Measurements from ENCODE around the gene ZNF664. TPM values are rescaled to one million over a fixed set of nuclear protein-coding genes. Genes with fewer than 3 reads are reported as not detected.
A peak's percentile ranks its signal among the peaks of the same experiment; 100 is the strongest.

The ZNF664 gene
- total and polyA plus RNA-seq, 12 donors: 36.9 to 94.6 (median 76.9) TPM

GRCh38 chr12:123982269-123982668 lies 9.3 kb downstream of the ZNF664 start:
- 73 to 75% methylated on average over 7 of the region's 7 CpGs for WGBS, 2 donors

DNA sequence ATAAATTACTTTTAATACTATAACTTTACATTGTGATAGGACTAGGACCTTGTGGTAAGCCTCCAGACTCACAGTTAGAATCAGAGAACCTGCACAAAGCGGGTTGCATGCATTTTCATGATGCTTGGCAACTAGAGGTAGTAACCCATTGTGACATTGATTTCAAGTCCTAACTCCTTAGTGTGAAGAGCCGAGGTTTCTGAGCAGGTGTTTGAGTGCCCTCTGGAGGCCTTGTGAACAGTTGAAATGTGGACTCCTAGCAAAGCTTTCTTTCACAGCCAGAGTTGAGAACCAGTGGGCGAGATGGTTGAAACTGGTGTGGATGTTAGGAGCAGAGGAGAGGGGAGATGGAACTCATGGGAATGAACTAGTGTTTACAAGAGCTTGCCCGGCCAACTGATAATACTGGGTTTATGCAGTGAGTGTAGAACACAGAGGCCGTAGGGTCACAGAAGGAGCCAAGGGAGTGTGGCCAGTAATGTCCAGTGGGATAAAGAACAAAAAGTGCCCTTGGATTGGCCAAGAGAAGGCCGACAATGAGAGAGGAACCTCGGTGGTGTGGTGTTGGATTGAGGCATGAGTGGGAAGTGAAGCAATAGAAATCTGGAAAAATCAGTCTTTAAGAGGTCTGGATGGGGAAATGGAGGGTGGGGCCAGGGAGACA lies 10.9 kb downstream of the ZNF664 start:
- Histone ChIP-seq H3K27ac (peak overlapping the region in 1 of 10 donors; percentile 17), H3K4me1 (peaks cover 10 to 72% (median 32%) of the 10 kb centered on the region in 9 donors), H3K27me3 (no peaks in the 10 kb centered on the region), H3K9me3 (no peaks in the 10 kb centered on the region), H3K36me3 (peaks cover 0 to 50% (median 4%) of the 10 kb centered on the region in 9 donors), H3K4me3 (no peak overlapping the region)
- peak in 1 of 2 donors; percentile 47 for DNase-seq
- intact Hi-C loops (cut with DNase I): loop anchor here in 7 of 10 donors (1.0 to 10.0 kb wide), 5 partner anchors 77 to 269 kb away; partner anchors contain the start of gene ATP6V0A2 (in 1 of the 7)
- ATAC-seq: peak; percentile 38 to 89 (median 78)
- TF ChIP-seq, protein P1, sequence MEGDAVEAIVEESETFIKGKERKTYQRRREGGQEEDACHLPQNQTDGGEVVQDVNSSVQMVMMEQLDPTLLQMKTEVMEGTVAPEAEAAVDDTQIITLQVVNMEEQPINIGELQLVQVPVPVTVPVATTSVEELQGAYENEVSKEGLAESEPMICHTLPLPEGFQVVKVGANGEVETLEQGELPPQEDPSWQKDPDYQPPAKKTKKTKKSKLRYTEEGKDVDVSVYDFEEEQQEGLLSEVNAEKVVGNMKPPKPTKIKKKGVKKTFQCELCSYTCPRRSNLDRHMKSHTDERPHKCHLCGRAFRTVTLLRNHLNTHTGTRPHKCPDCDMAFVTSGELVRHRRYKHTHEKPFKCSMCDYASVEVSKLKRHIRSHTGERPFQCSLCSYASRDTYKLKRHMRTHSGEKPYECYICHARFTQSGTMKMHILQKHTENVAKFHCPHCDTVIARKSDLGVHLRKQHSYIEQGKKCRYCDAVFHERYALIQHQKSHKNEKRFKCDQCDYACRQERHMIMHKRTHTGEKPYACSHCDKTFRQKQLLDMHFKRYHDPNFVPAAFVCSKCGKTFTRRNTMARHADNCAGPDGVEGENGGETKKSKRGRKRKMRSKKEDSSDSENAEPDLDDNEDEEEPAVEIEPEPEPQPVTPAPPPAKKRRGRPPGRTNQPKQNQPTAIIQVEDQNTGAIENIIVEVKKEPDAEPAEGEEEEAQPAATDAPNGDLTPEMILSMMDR (IDR thresholded peaks at IDR 0.05): peak; percentile 34 to 79 (median 64)
- 47 to 56% methylated on average over 7 of the region's 7 CpGs for WGBS, 2 donors

More at GRCh38 chr12:123982269-123982668, 9.3 kb downstream of the ZNF664 start:
- DNase-seq (no peak), ATAC-seq (peak in 2 of 8 donors; percentile 16 to 20)
- intact Hi-C loops (cut with DNase I): loop anchor here in 7 of 10 donors (5.0 to 10.0 kb wide), 4 partner anchors 75 to 267 kb away; partner anchors contain the start of gene ATP6V0A2 (in 1 of the 7)
- Histone ChIP-seq H3K27me3 (no peaks in the 10 kb centered on the region), H3K27ac (no peak overlapping the region), H3K36me3 (peaks cover 0 to 49% (median 0%) of the 10 kb centered on the region in 9 donors), H3K4me1 (peaks cover 8 to 58% (median 32%) of the 10 kb centered on the region in 9 donors), H3K9me3 (no peaks in the 10 kb centered on the region), H3K4me3 (no peak overlapping the region)
- TF ChIP-seq, protein P1 (IDR thresholded peaks at IDR 0.05): no peak

DNA sequence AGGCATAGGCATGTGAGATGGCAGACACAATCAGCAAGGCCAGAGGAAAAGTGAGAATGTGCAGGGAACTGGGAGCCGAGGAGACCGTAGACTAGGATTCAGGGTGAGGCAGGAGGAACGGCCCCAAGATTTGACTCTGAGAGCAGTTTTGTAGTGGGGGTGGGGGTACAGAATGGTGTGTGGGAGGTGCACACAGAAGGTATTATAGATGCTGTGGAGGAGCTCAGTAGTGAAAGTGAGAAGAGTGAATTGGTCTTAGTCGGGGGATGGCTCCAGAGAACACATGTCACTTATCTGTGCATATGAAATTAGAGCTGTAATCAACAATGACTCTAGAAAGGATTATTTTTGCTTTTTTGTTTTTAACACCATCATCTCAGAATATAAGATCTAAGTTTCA lies 11.9 kb downstream of the ZNF664 start:
- intact Hi-C loops (cut with DNase I): loop anchor here in 8 of 10 donors (1.0 to 10.0 kb wide), 6 partner anchors 47 to 270 kb away; partner anchors contain the start of gene ATP6V0A2 (in 1 of the 8)
- Histone ChIP-seq H3K36me3 (peaks cover 0 to 53% (median 4%) of the 10 kb centered on the region in 9 donors), H3K27ac (peak overlapping the region in 1 of 10 donors; percentile 17), H3K27me3 (no peaks in the 10 kb centered on the region), H3K9me3 (no peaks in the 10 kb centered on the region), H3K4me3 (no peak overlapping the region), H3K4me1 (peaks cover 13 to 82% (median 36%) of the 10 kb centered on the region in 9 donors)
- ATAC-seq (peak in 2 of 8 donors; percentile 25 to 27), DNase-seq (no peak)
- TF ChIP-seq, protein P1 (IDR thresholded peaks at IDR 0.05): no peak
- WGBS, 2 donors: 41 to 65% methylated on average over 4 of the region's 4 CpGs

DNA sequence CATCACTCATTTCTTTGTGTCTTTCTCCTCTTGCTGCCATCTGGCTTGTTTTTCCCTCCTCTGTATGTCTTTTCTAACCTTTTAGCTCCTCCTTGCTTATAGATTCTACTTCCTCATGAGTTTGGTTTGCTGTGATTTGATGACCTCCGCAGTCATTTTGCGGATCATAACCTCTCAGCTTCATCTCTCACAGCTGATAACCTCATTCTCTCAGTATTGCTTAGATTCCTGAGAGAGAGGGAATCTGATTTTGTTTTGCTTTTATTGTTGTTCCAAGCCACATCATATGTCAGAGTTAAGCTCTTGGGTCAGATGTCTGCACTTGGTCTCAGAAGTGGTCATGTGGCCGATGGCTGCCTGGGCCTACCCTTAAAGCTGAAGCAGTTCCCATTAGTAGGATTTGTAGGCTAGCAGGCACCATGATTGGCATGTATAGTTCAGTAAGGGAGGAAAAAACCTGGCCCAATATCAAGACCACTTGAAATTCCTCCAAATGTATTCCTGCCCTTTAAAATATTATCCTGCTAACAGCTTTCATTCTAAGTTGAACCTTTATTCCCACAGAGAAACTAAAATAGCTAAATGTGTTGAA lies 13.5 kb downstream of the ZNF664 start:
- Histone ChIP-seq H3K9me3 (no peaks in the 10 kb centered on the region), H3K27me3 (no peaks in the 10 kb centered on the region), H3K27ac (peak overlapping the region in 9 of 10 donors; percentile 5 to 72 (median 51)), H3K36me3 (peaks cover 0 to 51% (median 4%) of the 10 kb centered on the region in 9 donors), H3K4me3 (no peak overlapping the region), H3K4me1 (peaks cover 27 to 95% (median 51%) of the 10 kb centered on the region in 9 donors)
- WGBS, 2 donors: 40 to 51% methylated on average over 3 of the region's 3 CpGs
- intact Hi-C loops (cut with DNase I): loop anchor here in 7 of 10 donors (2.0 to 10.0 kb wide), 6 partner anchors 46 to 272 kb away; partner anchors contain the start of gene ATP6V0A2 (in 1 of the 7)
- TF ChIP-seq, protein P1 (IDR thresholded peaks at IDR 0.05): no peak
- DNase-seq (no peak), ATAC-seq (peak in 4 of 8 donors; percentile 27 to 46 (median 32))

All from heart right ventricle (tissue), 16 donors.